Transverse colon (tissue), 4 donors: ENCODE measurements around the gene PSME3.

Experiments used
- CTCF ChIP-seq, 5 experiments: fragments of 200-600 bp in 3 of 5; fragments of 450-650 bp in 2 of 5; sonication (generic) in 3 of 5; IDR thresholded peaks; 1 replicate in 2 of 5; 2 replicates in 3 of 5; pipeline ENCODE4 v1.5.1; 2016 to 2017; ENCODE audit warnings: antibody characterized with exemption in 5 of 5, inconsistent platforms in 3 of 5, mild to moderate bottlenecking in 2 of 5, moderate library complexity in 1 of 5
- EP300 ChIP-seq: sonication (generic); formaldehyde crosslinking; IDR thresholded peaks from one replicate; pipeline ENCODE4 v1.6.1; 2017; ENCODE audit warnings: antibody characterized with exemption, low read depth
- POLR2A ChIP-seq: fragments of 450-650 bp; IDR thresholded peaks from one replicate; pipeline ENCODE4 v1.6.1; 2016; ENCODE audit warnings: antibody characterized with exemption, mild to moderate bottlenecking, moderate library complexity
- POLR2AphosphoS5 ChIP-seq, 3 donors: sonication (generic); formaldehyde crosslinking; IDR thresholded peaks; one replicate each; pipeline ENCODE4 v1.6.1; 2016; ENCODE audit warnings: antibody characterized with exemption in 3 of 3

DNA sequence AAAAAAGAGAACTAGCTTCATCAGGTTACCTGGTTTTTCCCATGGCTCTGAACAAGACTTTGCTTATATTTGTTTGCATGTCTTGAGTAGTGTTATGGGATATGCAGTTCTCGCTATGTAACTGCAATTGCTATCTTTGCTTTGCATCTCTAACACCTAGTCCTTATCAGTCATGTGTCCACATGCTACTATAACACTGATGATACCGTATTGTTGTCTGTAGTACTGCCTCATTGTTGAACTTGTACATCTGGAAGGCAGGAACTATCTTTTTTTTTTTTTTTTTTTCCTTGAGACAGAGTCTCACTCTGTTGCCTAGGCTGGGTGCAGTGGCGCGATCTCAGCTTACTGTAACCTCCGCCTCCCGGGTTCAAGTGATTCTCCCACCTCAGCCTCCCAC, 2.5 kb downstream of the PSME3 start:
- TF ChIP-seq POLR2A (no peak), EP300 (no peak), POLR2AphosphoS5 (IDR thresholded peaks at IDR 0.05) (no peak), CTCF (IDR thresholded peaks at IDR 0.05) (no peak)
